HG03095 (cell line): ENCODE data around the gene RAB33A.
"Not testable (repeated sequence)": the region's sequence is repeated elsewhere in the genome, so short reads cannot be mapped to it uniquely, and the experiment has no call there.

Experiments used
- ATAC-seq: cut with Tn5 transposase; IDR thresholded peaks from one replicate; pipeline ENCODE4 v1.9.1; 2021; ENCODE audit warnings: moderate library complexity; ENCODE audit not compliant: unreplicated experiment

Gene RAB33A

DNA sequence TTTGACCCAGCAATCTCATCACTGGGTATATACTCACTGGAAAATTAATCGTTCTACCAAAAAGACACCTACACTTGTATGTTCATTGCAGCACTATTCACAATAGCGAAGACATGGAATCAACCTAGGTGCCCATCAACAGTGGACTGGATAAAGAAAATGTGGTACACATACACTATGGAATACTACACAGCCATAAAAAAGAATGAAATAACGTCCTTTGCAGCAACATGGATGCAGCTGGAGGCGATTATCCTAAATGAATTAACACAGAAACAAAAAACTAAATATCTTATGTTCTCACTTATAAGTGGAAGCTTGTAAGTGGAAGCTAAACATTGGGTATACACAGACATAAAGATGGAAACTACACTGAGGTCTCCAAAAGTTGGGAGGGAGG is 59.4 kb downstream of the RAB33A start:
- ATAC-seq, result not testable (repeated sequence)
